Right renal cortex interstitium (tissue), 3 donors: ENCODE measurements around the gene KRTAP9-3. TPM values are rescaled to one million over a fixed set of nuclear protein-coding genes. Genes with fewer than 3 reads are reported as not detected.
"Not testable (repeated sequence)": the region's sequence is repeated elsewhere in the genome, so short reads cannot be mapped to it uniquely, and the experiment has no call there.

ENCODE experiments used
- DNase-seq, 3 donors: peaks; one replicate each; pipeline ENCODE4 v3.0.0-alpha.2; 2013; ENCODE audit warnings: low read depth in 3 of 3, low spot score in 2 of 3
- polyA plus RNA-seq, 3 donors: library from polyadenylated mRNA; unstranded; fragments of 120-200 nt; gene quantifications; one replicate each; pipeline ENCODE4 v1.2.1, GENCODE V29; 2013; ENCODE audit not compliant: insufficient read length in 3 of 3

KRTAP9-3 gene, protein sequence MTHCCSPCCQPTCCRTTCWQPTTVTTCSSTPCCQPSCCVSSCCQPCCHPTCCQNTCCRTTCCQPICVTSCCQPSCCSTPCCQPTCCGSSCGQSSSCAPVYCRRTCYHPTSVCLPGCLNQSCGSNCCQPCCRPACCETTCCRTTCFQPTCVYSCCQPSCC
- not detected for polyA plus RNA-seq

- not testable (repeated sequence) for DNase-seq
Observed at GRCh38 chr17:41232399-41233105, at the start of gene KRTAP9-3. Gene KRTAP9-3 (plus strand): TSS chr17:41232449. CDS start chr17:41232502, 53 bp downstream.

GRCh38 chr17:41184480-41184961 is 47.7 kb upstream of the KRTAP9-3 start, which contains the start of gene KRTAP4-1:
Gene KRTAP4-1 (minus strand): TSS chr17:41184911. CDS start chr17:41184854, 57 bp downstream.
- DNase-seq = no peak

- DNase-seq = no peak
Observed at GRCh38 chr17:41185001-41185400, 47.2 kb upstream of the KRTAP9-3 start.

DNA sequence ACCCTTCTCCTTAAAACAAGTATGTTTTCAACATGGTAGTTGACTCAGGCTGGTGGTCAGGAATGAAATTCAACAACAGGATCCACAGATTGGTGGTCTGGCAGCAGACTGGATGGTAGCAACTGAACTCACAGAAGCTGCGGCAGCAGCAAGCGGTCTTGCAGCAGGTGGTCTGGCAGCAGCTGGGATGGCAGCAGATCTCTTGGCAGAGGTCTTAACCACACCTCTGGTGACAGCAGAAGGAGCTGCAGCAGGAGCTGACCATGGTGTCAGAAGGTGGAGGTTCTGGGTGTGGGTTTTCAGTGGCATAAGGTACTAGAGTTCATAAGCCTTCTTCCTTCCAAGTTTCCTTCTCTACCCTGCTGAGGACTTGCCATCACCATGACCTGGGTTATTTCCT is 45.4 kb upstream of the KRTAP9-3 start:
- no peak for DNase-seq

- DNase-seq = not testable (repeated sequence)
Observed at GRCh38 chr17:41189837-41190318, 42.4 kb upstream of the KRTAP9-3 start, which contains the start of gene KRTAP9-1. Gene KRTAP9-1 (plus strand): TSS chr17:41189887. CDS start chr17:41189887, 0 bp downstream.

GRCh38 chr17:41190328-41190727 is 41.9 kb upstream of the KRTAP9-3 start:
- DNase-seq = no peak

- no peak for DNase-seq
Observed at GRCh38 chr17:41196068-41196467, 36.2 kb upstream of the KRTAP9-3 start.

DNA sequence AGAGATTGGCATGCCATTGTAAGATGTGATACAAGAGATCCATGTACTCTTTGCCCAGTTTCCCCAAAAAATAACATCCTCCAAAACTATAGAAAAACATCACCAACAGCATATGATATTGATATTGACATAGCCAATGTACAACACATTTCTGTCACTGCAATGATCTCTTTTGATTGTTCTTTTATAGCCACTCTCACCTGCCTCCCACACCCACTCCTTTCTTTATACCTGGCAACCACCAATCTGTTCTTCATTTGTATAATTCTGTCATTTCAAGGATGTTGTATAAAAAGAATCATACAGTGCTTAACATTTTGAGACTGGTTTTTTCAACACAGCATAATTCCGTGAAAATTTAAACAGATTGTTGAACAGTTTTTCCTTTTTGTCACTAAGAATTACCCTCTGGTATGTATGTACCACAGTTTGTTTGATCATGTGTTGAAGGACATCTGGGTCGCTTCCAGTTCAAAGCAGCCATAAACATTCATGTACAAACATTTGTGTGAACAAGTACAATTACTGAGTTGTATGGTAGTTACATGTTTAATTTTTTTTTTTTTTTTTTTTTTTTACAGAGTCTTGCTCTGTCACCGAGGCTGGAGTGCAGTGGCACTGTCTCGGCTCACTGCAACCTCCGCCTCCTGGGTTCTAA is 32.7 kb upstream of the KRTAP9-3 start:
- no peak for DNase-seq

DNA sequence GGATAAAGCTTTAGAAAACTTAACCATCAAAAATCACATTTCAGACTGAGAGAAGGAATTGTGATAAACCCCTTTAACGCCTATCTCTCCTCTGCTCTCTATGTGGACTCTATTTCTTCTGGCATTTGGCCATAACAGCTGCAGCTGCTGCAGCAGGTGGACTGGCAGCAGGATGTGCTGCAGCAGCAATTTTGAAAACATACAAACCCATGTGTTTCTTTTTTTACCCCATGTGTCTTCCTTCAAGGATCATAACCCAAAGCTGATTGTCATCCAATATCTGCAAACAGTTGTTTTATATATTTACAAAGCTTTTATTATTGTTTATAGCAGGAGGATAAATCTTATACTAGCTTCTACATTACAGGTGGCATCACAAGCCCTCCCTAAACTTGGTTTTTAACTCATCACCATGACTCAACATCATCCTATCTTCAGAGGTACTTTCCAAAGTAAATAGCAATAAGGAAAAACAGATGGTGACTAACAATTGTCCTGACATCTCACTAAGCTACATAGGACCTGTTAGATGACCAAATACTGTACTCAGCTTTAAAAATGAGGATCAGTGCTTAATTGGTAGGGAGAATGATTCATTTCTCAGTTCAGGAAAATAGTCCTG is 20.3 kb upstream of the KRTAP9-3 start:
- DNase-seq = no peak

GRCh38 chr17:41212524-41213169 is 19.6 kb upstream of the KRTAP9-3 start:
- DNase-seq = no peak

DNA sequence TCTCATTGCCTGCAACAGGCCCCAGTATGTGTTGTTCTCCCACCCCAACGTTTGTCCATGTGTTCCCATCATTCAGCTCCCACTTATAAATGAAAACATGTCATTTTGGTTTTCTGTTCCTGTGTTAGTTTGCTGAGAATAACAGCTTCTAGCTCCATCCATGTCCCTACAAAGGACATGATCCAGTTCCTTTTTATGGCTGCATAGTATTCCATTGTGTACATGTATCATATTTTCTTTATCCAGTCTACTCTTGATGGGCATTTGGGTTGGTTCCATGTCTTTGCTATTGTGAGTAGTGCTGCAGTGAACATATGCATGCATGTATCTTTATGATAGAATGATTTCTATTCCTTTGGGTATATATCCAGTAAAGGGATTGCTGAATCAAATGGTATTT is 16.6 kb upstream of the KRTAP9-3 start:
- no peak for DNase-seq

DNA sequence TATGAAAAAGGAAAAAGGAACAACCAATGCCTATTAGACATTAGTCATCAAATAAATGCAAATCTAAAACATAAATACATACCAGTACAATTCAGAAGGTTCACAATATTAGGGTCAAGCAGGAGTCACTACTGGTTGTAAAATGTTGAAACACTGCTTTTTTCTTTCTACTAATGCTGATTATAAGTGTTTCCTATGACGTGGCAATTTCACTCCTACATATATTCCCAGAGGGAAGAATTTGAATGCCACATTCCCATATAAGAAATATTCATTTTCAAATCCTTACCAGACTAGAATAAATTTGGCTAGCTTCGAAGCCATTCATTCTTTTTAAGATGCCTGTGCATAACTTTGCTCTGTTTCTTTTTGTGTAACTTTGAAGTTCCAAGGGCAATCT is 8.4 kb upstream of the KRTAP9-3 start:
- no peak for DNase-seq

DNA sequence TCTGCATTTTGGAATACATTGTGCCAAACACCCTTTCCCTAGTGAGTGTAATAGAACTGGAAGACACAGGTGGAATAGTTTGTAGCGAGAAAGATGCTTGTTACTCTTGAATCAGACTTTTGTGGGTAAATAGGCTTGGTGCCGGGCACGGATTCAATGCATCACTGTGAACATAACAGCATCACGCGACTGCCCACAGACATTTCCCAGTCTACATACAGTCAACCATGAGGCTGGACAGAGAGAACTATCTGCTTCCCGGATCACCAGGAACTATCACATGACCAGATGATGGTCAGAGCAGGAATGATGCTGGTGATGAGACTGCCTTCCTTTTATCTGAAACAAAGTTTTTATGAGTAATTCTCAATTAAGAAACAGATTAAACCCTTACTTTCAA is 6.2 kb upstream of the KRTAP9-3 start:
- DNase-seq = no peak

- DNase-seq = not testable (repeated sequence)
Observed at GRCh38 chr17:41226598-41227095, 5.6 kb upstream of the KRTAP9-3 start, which contains the start of gene KRTAP9-2. Gene KRTAP9-2 (plus strand): TSS chr17:41226648. CDS start chr17:41226655, 7 bp downstream.

DNA sequence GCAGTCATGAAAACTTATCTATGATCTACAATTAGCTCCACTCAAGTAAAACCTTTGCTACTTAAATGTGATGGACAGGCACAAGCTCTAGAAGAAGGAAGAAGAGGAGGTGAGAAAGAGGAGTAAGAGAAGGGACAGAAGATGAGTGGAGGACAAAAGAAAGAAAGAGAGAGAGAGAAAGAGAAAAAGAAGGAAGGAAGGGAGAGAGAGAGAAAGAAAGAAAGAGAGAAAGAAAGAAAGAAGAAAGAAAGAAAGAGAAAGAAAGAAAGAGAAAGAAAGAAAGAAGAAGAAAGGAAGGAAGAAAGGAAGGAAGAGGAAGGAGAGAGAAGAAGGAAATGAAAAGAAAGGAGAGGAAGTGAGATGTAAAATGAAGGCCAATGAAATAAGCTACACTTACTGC is 2.2 kb upstream of the KRTAP9-3 start:
- no peak for DNase-seq

- DNase-seq = no peak
Observed at GRCh38 chr17:41231731-41232130, 518 bp upstream of the KRTAP9-3 start.

DNA sequence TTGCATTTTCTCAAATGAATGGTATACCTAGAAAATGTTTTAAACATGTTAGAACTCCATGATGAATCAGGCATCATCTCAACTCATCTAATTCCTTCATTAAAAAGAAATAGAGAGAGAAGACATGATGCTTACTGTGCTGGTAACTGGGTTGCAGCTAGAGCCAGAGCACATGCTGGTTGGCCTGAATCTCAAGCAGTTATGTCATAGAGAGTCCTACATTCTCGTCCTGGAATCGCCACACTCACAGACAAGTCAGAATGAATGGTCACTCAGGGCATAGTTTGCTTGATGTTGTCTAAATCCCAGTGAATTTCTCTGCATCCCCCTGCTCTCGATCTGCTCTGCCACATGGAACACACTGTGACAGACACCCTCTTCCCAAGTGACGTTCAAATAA is 4.9 kb downstream of the KRTAP9-3 start:
- DNase-seq = not testable (repeated sequence)

GRCh38 chr17:41237949-41238437 is 5.7 kb downstream of the KRTAP9-3 start, which contains the start of gene KRTAP9-8:
Gene KRTAP9-8 (plus strand): TSS chr17:41237999. CDS start chr17:41238052, 53 bp downstream.
- not testable (repeated sequence) for DNase-seq

GRCh38 chr17:41246995-41247787 is 14.9 kb downstream of the KRTAP9-3 start:
- not testable (repeated sequence) for DNase-seq
